Osteocyte (in vitro differentiated cells): ENCODE results near the gene FGD4. TPM values are rescaled to one million over a fixed set of nuclear protein-coding genes. Genes with fewer than 3 reads are reported as not detected.

Experiments used
- DNase-seq: peaks from one replicate; pipeline ENCODE4 v3.0.0; 2021; ENCODE audit warnings: mixed read lengths; ENCODE audit not compliant: unreplicated experiment; ENCODE audit errors: extremely low spot score
- H3K27ac Mint-ChIP-seq: one replicate; pipeline ENCODE4 v1.8.0; 2021; ENCODE audit warnings: mild to moderate bottlenecking, mixed read lengths; ENCODE audit not compliant: unreplicated experiment
- H3K27me3 Mint-ChIP-seq: one replicate; pipeline ENCODE4 v1.8.0; 2021; ENCODE audit warnings: mixed read lengths; ENCODE audit not compliant: unreplicated experiment
- H3K36me3 Mint-ChIP-seq: one replicate; pipeline ENCODE4 v1.8.0; 2021; ENCODE audit warnings: mixed read lengths; ENCODE audit not compliant: unreplicated experiment
- H3K4me1 Mint-ChIP-seq: one replicate; pipeline ENCODE4 v1.8.0; 2021; ENCODE audit warnings: mixed read lengths; ENCODE audit not compliant: unreplicated experiment
- H3K4me3 Mint-ChIP-seq: one replicate; pipeline ENCODE4 v1.8.0; 2021; ENCODE audit warnings: mild to moderate bottlenecking, moderate library complexity, mixed read lengths; ENCODE audit not compliant: unreplicated experiment
- H3K9me3 Mint-ChIP-seq: one replicate; pipeline ENCODE4 v1.8.0; 2021; ENCODE audit warnings: mixed read lengths; ENCODE audit not compliant: unreplicated experiment
- CTCF ChIP-seq: fragments of 200-600 bp; sonication (generic); IDR thresholded peaks from 2 replicates; pipeline ENCODE4 v1.5.0; 2021; ENCODE audit warnings: antibody characterized with exemption, mild to moderate bottlenecking, moderate library complexity
- total RNA-seq: library from RNA; stranded (reverse); gene quantifications from 2 replicates; pipeline ENCODE4 v1.2.1, GENCODE V29; 2021

Gene FGD4
- total RNA-seq, 1 donor from 2014 or later, result 8.0 TPM

GRCh38 chr12:32402170-32402569 lies 2.8 kb downstream of the FGD4 start:
- Mint-ChIP-seq H3K27ac (no peak overlapping the region), H3K4me3 (no peak overlapping the region), H3K27me3 (peaks cover 19% of the 10 kb centered on the region), H3K36me3 (no peaks in the 10 kb centered on the region), H3K4me1 (peaks cover 18% of the 10 kb centered on the region), H3K9me3 (no peaks in the 10 kb centered on the region)
- DNase-seq, result no peak
- TF ChIP-seq CTCF, result no peak

GRCh38 chr12:32402946-32403345 lies 3.6 kb downstream of the FGD4 start:
- Mint-ChIP-seq H3K4me3 (no peak overlapping the region), H3K27ac (no peak overlapping the region), H3K9me3 (no peaks in the 10 kb centered on the region), H3K36me3 (no peaks in the 10 kb centered on the region), H3K27me3 (peaks cover 20% of the 10 kb centered on the region), H3K4me1 (peaks cover 18% of the 10 kb centered on the region)
- DNase-seq, result no peak
- TF ChIP-seq CTCF, result no peak

- TF ChIP-seq CTCF, result no peak
These were observed 8.4 kb downstream of the FGD4 start for GRCh38 chr12:32407795-32408194.

GRCh38 chr12:32413412-32413811 lies 14.1 kb downstream of the FGD4 start:
- H3K4me3 Mint-ChIP-seq, result no peak overlapping the region
- no peak overlapping the region for H3K27ac Mint-ChIP-seq

More at GRCh38 chr12:32407795-32408194, 8.4 kb downstream of the FGD4 start:
- Mint-ChIP-seq H3K4me3 (no peak overlapping the region), H3K27ac (no peak overlapping the region), H3K27me3 (peaks cover 9% of the 10 kb centered on the region), H3K4me1 (peaks cover 5% of the 10 kb centered on the region), H3K9me3 (no peaks in the 10 kb centered on the region), H3K36me3 (no peaks in the 10 kb centered on the region)
- no peak for DNase-seq

GRCh38 chr12:32418221-32418620 lies 18.9 kb downstream of the FGD4 start:
- peaks cover 4% of the 10 kb centered on the region for H3K4me1 Mint-ChIP-seq
- no peak for TF ChIP-seq CTCF
- H3K9me3 Mint-ChIP-seq, result no peaks in the 10 kb centered on the region
- peaks cover 2% of the 10 kb centered on the region for H3K27me3 Mint-ChIP-seq
- no peak for DNase-seq
- no peak overlapping the region for H3K27ac Mint-ChIP-seq
- H3K36me3 Mint-ChIP-seq, result no peaks in the 10 kb centered on the region
- no peak overlapping the region for H3K4me3 Mint-ChIP-seq

More at GRCh38 chr12:32413412-32413811, 14.1 kb downstream of the FGD4 start:
- Mint-ChIP-seq H3K9me3 (no peaks in the 10 kb centered on the region), H3K36me3 (no peaks in the 10 kb centered on the region), H3K27me3 (peaks cover 6% of the 10 kb centered on the region), H3K4me1 (no peaks in the 10 kb centered on the region)
- TF ChIP-seq CTCF, result no peak
- no peak for DNase-seq
